Liver (tissue), 3 donors: ENCODE measurements around the gene ABCC1.

Source experiments
- EGR1 ChIP-seq, 2 donors: IDR thresholded peaks; 2 replicates each; pipeline ENCODE4 v1.6.1; 2016 to 2018; ENCODE audit warnings: antibody characterized with exemption in 2 of 2, low read depth in 2 of 2
- GABPA ChIP-seq, 2 donors: IDR thresholded peaks in 1 of 2; conservative IDR thresholded peaks in 1 of 2; 2 replicates each; pipeline ENCODE4 v1.6.1; 2016; ENCODE audit warnings: antibody characterized with exemption in 2 of 2, mild to moderate bottlenecking in 1 of 2, moderate library complexity in 1 of 2
- RAD21 ChIP-seq, 2 donors: IDR thresholded peaks; 2 replicates each; pipeline ENCODE4 v1.6.1; 2016; ENCODE audit warnings: antibody characterized with exemption in 2 of 2, mild to moderate bottlenecking in 2 of 2
- TAF1 ChIP-seq: conservative IDR thresholded peaks from 2 replicates; pipeline ENCODE4 v1.6.1; 2016; ENCODE audit warnings: antibody characterized with exemption, mild to moderate bottlenecking
- YY1 ChIP-seq: IDR thresholded peaks from 2 replicates; pipeline ENCODE4 v1.6.1; 2016; ENCODE audit warnings: antibody characterized with exemption, mild to moderate bottlenecking
- TF ChIP-seq, protein P1 (sequence below): fragments of 150-350 bp; IDR thresholded peaks from 2 replicates; pipeline ENCODE4 v1.5.1; 2017; ENCODE audit warnings: improper control_type of control experiment, low read depth, low read length; ENCODE audit not compliant: missing input control
- TF ChIP-seq, protein P2 (sequence below): IDR thresholded peaks from 2 replicates; pipeline ENCODE4 v1.6.1; 2016; ENCODE audit warnings: antibody characterized with exemption
- donor health status: healthy.
- donor health status: healthy.

DNA sequence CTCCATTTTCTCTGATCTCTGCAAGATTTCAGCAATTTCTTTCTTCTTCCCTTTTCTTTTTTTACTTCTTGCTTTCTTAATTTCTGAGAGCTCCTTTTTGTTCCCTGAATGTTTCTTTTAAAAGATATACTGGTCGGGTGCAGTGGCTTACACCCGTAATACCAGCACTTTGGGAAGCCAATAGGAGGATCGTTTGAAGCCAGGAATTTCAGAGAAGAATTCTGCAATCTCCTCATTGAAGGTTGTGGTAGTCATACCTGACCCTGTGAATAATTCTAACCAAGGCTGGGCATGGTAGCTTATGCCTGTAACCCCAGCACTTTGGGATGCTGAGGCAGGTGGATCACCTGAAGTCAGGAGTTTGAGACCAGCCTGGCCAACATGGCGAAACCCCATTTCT, 15.6 kb upstream of the ABCC1 start:
- TF ChIP-seq TAF1 (no peak), GABPA (IDR thresholded peaks at IDR 0.05 in 1 of 2, conservative IDR thresholded peaks at IDR 0.05 in 1 of 2) (no peak), RAD21 (IDR thresholded peaks at IDR 0.05) (no peak), YY1 (no peak), EGR1 (IDR thresholded peaks at IDR 0.05; ENCODE audit: low read depth in 2 of 2) (no peak)
- TF ChIP-seq, protein P1, sequence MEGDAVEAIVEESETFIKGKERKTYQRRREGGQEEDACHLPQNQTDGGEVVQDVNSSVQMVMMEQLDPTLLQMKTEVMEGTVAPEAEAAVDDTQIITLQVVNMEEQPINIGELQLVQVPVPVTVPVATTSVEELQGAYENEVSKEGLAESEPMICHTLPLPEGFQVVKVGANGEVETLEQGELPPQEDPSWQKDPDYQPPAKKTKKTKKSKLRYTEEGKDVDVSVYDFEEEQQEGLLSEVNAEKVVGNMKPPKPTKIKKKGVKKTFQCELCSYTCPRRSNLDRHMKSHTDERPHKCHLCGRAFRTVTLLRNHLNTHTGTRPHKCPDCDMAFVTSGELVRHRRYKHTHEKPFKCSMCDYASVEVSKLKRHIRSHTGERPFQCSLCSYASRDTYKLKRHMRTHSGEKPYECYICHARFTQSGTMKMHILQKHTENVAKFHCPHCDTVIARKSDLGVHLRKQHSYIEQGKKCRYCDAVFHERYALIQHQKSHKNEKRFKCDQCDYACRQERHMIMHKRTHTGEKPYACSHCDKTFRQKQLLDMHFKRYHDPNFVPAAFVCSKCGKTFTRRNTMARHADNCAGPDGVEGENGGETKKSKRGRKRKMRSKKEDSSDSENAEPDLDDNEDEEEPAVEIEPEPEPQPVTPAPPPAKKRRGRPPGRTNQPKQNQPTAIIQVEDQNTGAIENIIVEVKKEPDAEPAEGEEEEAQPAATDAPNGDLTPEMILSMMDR: no peak
- TF ChIP-seq, protein P2, sequence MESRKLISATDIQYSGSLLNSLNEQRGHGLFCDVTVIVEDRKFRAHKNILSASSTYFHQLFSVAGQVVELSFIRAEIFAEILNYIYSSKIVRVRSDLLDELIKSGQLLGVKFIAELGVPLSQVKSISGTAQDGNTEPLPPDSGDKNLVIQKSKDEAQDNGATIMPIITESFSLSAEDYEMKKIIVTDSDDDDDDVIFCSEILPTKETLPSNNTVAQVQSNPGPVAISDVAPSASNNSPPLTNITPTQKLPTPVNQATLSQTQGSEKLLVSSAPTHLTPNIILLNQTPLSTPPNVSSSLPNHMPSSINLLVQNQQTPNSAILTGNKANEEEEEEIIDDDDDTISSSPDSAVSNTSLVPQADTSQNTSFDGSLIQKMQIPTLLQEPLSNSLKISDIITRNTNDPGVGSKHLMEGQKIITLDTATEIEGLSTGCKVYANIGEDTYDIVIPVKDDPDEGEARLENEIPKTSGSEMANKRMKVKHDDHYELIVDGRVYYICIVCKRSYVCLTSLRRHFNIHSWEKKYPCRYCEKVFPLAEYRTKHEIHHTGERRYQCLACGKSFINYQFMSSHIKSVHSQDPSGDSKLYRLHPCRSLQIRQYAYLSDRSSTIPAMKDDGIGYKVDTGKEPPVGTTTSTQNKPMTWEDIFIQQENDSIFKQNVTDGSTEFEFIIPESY: no peak
